GM23248 (cell line): ENCODE results near the gene MAP6.

Source experiments
- EZH2 ChIP-seq: fragments of 200-600 bp; sonication (generic); IDR thresholded peaks from 2 replicates; pipeline ENCODE4 v1.6.1; 2018; ENCODE audit warnings: antibody characterized with exemption, mild to moderate bottlenecking; ENCODE audit not compliant: insufficient read depth, poor library complexity, severe bottlenecking
- EZH2phosphoT487 ChIP-seq: fragments of 200-600 bp; sonication (generic); IDR thresholded peaks from 2 replicates; pipeline ENCODE4 v1.6.1; 2018; ENCODE audit warnings: antibody characterized with exemption, moderate library complexity, mild to moderate bottlenecking, low read depth; ENCODE audit not compliant: insufficient read depth

DNA sequence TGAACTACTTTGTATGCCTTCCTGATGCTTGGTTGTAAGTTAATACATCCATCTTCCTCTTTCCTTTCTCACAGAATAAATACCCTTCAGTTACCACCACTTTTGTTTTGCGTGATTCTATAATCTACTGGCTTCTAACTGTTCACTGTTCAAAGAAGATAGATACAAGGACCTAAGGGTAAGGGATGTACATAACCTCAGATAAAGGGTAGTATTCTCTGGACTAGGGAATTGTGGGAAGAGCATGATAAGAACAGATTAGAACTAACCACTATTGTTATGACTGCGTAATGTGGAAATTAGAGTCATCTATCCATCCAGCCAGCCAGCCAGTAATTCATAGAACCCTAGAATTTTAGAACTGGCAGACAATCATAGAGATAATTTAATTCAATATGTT is 36.4 kb downstream of the MAP6 start:
- TF ChIP-seq EZH2: no peak
- no peak for TF ChIP-seq EZH2phosphoT487
